GM12892 (cell line): ENCODE data around the gene CDC23.

Experiments
- POLR2A ChIP-seq: IDR thresholded peaks from 2 replicates; pipeline ENCODE4 v1.6.1; 2011; ENCODE audit warnings: low read depth, low read length, control low read depth
- POLR2AphosphoS5 ChIP-seq: IDR thresholded peaks from 2 replicates; pipeline ENCODE4 v1.6.1; 2011; ENCODE audit warnings: low read depth, low read length, control low read depth
- TAF1 ChIP-seq: IDR thresholded peaks from 2 replicates; pipeline ENCODE4 v1.6.1; 2011; ENCODE audit warnings: low read depth, mild to moderate bottlenecking, control low read depth, low read length, borderline replicate concordance

DNA sequence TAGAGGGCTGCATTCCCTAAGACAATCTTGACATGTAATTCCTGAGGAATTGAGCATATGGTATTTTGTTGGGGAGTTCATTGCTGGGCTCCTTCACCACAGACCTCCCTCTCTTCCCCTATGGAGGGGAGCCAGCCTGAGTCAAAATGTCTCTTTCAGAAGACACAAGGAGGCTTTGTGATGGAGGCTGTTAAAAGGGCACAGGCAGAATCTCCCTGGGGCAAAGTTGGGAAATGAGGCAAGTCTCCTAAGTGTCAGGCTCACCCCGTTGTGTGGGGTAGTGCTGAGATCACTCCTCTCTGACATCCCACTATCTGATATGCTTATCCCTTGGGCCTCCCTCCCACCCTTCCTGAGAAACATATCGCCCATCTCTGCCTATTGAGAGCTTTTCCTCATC, 30.7 kb upstream of the CDC23 start:
- TF ChIP-seq POLR2AphosphoS5 (no peak), POLR2A (no peak), TAF1 (no peak)
